Stimulated activated CD4-positive, alpha-beta T cell treated with anti-CD3 and anti-CD28 coated beads, Interleukin-4, amount 100 ng/mL, for 48 hours (primary cell): ENCODE data around the gene CFAP210.

Experiments
- DNase-seq, 2 donors: peaks; one replicate each; pipeline ENCODE4 v3.0.0-alpha.2; 2020; ENCODE audit warnings: low read depth in 2 of 2

The CFAP210 gene

GRCh38 chr2:169694113-169694893 lies at the start of gene CFAP210, which contains the start of gene PHOSPHO2:
CFAP210 (minus strand) TSS chr2:169694405; CDS start chr2:169694327, 78 bp downstream.
PHOSPHO2 (plus strand) TSS chr2:169694469; CDS start chr2:169700972, 6,503 bp downstream.
- DNase-seq, result peak; percentile 98 to 99

GRCh38 chr2:169743549-169743948 lies 49.3 kb upstream of the CFAP210 start:
- DNase-seq, result no peak

GRCh38 chr2:169739351-169739750 lies 45.1 kb upstream of the CFAP210 start:
- no peak for DNase-seq

- no peak for DNase-seq
These were observed 44.5 kb upstream of the CFAP210 start for GRCh38 chr2:169738566-169739229.

GRCh38 chr2:169736902-169737301 lies 42.7 kb upstream of the CFAP210 start:
- DNase-seq, result no peak

- no peak for DNase-seq
These were observed 41.4 kb upstream of the CFAP210 start for GRCh38 chr2:169735623-169736022.

- peak in 1 of 2 donors; percentile 7 for DNase-seq
These were observed 40.1 kb upstream of the CFAP210 start for GRCh38 chr2:169734169-169734847.

GRCh38 chr2:169732583-169733358 lies 38.6 kb upstream of the CFAP210 start:
- no peak for DNase-seq

- DNase-seq, result no peak
These were observed 37.9 kb upstream of the CFAP210 start for GRCh38 chr2:169732075-169732474.

- DNase-seq, result no peak
These were observed 35.0 kb upstream of the CFAP210 start for GRCh38 chr2:169729274-169729605.

GRCh38 chr2:169727065-169727464 lies 32.9 kb upstream of the CFAP210 start:
- DNase-seq, result no peak

- no peak for DNase-seq
These were observed 26.8 kb upstream of the CFAP210 start for GRCh38 chr2:169721016-169721415.

- DNase-seq, result no peak
These were observed 24.8 kb upstream of the CFAP210 start for GRCh38 chr2:169718930-169719504.

- no peak for DNase-seq
These were observed 23.5 kb upstream of the CFAP210 start for GRCh38 chr2:169717691-169718063.

GRCh38 chr2:169716938-169717690 lies 22.9 kb upstream of the CFAP210 start:
- no peak for DNase-seq

- DNase-seq, result no peak
These were observed 22.2 kb upstream of the CFAP210 start for GRCh38 chr2:169716238-169716886.

GRCh38 chr2:169715379-169716237 lies 21.4 kb upstream of the CFAP210 start:
- no peak for DNase-seq

GRCh38 chr2:169714699-169715098 lies 20.5 kb upstream of the CFAP210 start:
- DNase-seq, result no peak

- DNase-seq, result no peak
These were observed 19.1 kb upstream of the CFAP210 start for GRCh38 chr2:169713331-169713730.
